PC-3 (cell line): ENCODE results near the gene GPRC5B.

Experiments
- CTCF ChIP-seq: fragments of 300-600 bp; sonication (generic); conservative IDR thresholded peaks from 2 replicates; pipeline ENCODE4 v1.5.1; 2017; ENCODE audit warnings: antibody characterized with exemption, low read depth, mild to moderate bottlenecking, low read length
- EZH2 ChIP-seq: fragments of 300-600 bp; sonication (generic); IDR thresholded peaks from one replicate; pipeline ENCODE4 v1.6.1; 2017; ENCODE audit warnings: antibody characterized with exemption, mild to moderate bottlenecking, low read length; ENCODE audit not compliant: unreplicated experiment
- EZH2phosphoT487 ChIP-seq: fragments of 300-600 bp; sonication (generic); IDR thresholded peaks from 2 replicates; pipeline ENCODE4 v1.6.1; 2018; ENCODE audit warnings: mild to moderate bottlenecking, antibody characterized with exemption, low read length, borderline replicate concordance

GRCh38 chr16:19833581-19833980, 51.1 kb downstream of the GPRC5B start:
- TF ChIP-seq CTCF, result no peak
- TF ChIP-seq EZH2phosphoT487, result no peak
- TF ChIP-seq EZH2, result no peak
